Suppressor macrophage (primary cell): ENCODE results near the gene GRIK2.

ENCODE experiments used
- DNase-seq, 4 experiments: peaks; one replicate each; pipeline ENCODE4 v3.0.0-alpha.2; 2020 to 2022

GRIK2 gene

GRCh38 chr6:101640131-101640530, 246.6 kb downstream of the GRIK2 start:
- DNase-seq, result no peak

DNA sequence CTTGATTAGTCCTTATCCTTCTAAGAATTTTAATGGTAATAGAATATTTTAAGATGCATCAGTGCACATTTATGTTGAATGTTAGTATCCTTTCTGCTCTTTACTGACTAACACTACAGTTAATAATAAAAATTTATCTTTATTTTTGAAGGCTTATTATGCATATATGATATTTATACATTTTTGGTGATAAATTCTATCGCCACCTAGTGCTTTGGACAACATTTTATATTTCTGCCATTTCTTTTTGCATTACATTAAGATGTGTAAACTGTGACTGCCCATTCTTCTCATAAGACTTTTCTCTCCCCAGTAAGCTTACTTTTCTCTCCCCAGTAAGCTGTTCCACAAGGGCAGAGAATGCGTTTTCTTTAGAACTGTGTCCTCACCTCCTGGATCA, 252.3 kb downstream of the GRIK2 start:
- no peak for DNase-seq

DNA sequence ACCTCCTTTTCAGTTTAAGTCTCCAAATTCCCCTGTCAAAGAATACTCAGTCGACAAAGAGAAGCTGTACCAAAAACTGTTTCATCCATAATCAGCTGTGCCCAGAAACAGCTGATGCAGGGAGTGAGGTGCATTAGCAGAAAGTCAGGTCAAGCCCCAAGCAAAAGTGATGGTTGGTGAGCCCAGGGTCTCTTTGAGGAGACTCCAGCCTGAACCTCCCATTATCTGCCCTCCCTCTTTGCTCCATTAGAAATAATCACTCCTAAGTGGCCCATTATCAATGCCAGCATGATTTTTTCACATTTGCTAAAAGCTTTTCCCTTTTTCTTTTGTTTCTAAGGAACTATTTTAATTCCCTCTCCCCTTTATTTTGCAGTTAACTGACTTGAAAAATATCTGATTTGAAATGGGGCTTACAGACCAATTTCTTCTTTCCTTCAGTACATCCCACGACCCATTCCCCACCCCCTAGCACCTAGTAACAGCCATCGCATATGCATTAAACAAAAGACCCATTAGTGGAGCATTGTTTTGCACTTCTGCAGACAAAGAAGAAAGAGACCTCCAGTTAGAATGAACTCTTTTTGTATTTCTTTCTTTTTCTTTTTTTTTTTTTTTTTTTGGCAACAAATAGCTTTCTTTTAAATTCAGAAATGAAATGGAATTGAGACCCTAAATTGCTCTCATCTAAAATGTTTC, 257.0 kb downstream of the GRIK2 start:
- no peak for DNase-seq

DNA sequence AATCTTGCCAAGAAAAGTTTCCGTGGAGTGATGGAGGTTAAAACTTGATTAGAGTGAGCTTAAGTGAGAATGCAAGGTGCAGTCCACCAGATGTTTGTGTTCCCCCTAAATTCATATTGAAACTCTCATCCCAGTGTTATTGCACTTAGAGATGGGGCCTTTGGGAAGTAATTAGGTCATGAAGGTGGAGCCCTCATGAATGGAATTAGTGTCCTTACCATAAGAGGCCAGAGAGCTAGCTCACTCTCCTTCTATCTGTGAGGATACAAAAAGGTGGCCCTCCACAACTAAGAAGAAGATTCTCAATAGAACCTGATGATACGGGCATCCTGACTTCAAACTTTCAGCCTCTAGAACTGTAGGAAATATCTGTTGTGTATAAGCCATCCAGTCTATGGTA, 258.6 kb downstream of the GRIK2 start:
- no peak for DNase-seq

DNA sequence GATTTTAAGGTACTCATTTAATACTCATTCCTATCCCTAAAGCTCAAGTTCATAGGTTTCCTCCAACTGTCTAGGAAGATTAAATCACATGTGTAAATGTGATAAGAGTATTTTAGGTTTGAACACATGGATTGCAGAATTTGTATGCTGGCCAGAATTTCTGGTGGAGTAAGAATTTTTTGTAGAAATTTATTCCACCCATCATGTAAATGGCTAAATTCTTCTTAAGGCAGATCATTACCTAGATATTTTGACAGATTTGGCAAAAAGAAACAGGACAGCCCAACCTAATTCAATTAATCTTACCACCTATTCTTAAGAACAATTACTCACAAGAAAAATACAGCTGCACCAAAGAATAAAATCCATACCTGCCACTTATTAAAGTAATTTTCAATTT, 261.6 kb downstream of the GRIK2 start:
- DNase-seq, result no peak

- DNase-seq, result no peak
Observed at GRCh38 chr6:101662111-101662897, 268.8 kb downstream of the GRIK2 start.

GRCh38 chr6:101663100-101663499, 269.6 kb downstream of the GRIK2 start:
- no peak for DNase-seq

- DNase-seq, result no peak
Observed at GRCh38 chr6:101666256-101666655, 272.7 kb downstream of the GRIK2 start.

- DNase-seq, result no peak
Observed at GRCh38 chr6:101668496-101669030, 275.1 kb downstream of the GRIK2 start.

GRCh38 chr6:101676187-101676586, 282.7 kb downstream of the GRIK2 start:
- DNase-seq, result no peak

GRCh38 chr6:101682937-101683336, 289.4 kb downstream of the GRIK2 start:
- no peak for DNase-seq

DNA sequence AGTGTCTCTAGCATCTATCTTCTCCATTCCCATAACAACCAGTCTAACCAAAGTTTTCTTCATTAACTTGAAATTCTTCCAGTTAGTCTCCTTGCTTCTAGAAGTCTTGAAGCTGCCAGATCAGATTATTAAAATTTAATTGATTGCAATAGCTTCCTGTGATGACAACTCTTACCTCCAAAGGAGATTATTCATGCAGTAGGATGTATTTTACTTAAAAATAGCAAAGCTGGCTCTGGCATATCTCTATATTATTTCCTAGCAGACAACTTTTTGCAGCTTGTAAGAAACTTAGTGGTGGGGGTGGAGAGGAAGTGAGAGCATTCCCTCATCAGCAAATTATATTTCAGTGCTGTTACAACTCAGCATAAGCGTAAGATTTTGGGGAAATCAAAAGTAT, 290.4 kb downstream of the GRIK2 start:
- peak in 3 of 4 experiments; percentile 9 to 44 (median 23) for DNase-seq

DNA sequence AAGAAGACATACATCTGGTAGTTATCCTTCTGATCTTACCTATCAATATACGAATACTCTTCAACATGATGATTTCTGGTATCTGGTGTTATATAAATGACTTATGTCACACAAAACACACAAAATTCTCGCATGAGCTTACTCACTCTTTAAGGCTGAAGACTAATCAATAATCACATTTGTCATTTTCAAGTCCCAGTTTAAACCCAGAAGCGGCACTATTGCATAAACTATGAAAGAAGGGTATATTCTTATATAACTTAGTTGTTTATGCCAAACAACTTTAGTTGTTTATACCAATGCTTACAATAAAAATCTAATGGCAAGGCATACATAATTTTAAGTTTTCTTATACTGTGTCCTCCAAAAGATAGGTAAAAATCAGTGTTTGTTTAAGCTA, 293.1 kb downstream of the GRIK2 start:
- no peak for DNase-seq

- DNase-seq, result no peak
Observed at GRCh38 chr6:101689156-101689555, 295.6 kb downstream of the GRIK2 start.

- no peak for DNase-seq
Observed at GRCh38 chr6:101689695-101690094, 296.2 kb downstream of the GRIK2 start.

DNA sequence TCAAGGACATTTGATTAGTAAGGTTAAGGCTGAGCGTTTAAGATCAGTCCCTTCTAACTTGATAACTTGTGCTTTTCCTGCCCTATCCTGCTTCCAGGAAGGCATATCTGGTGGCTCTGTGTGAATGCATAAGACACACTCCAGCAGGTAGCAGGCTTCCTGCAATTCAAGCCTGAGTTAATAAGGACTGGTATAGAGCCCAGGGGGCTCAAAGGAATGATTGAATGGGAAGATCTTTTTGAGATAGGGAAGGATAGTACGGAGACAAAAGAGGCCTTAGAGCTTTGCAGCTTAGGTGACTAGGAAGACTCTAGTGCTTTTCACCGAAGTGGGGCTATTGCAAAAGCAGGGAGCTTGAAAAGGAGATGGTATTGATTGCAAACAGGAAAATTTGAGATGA, 307.1 kb downstream of the GRIK2 start:
- no peak for DNase-seq

DNA sequence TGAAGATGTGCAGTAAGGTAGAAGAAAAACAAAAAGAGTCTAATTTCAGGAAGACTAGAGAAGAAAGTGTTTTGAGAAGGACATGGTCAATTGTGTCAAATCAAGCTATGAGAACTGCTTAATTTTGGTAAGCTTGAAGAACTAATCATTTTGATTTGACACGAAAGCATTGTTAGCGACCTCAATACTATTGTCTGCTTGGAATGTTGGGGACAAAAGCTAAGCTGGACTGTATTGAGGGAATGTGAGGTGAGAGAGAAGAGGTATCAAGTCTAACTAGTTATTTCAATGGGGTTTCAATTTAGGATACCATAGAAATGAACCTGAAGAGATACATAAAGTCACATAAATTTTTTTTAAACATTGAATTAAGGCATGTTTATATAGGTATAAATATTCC, 309.8 kb downstream of the GRIK2 start:
- DNase-seq, result no peak

- DNase-seq, result no peak
Observed at GRCh38 chr6:101705866-101706265, 312.4 kb downstream of the GRIK2 start.

GRCh38 chr6:101706576-101706975, 313.1 kb downstream of the GRIK2 start:
- no peak for DNase-seq

- DNase-seq, result peak in 2 of 4 experiments; percentile 10 to 25
Observed at GRCh38 chr6:101711518-101711917, 318.0 kb downstream of the GRIK2 start.

DNA sequence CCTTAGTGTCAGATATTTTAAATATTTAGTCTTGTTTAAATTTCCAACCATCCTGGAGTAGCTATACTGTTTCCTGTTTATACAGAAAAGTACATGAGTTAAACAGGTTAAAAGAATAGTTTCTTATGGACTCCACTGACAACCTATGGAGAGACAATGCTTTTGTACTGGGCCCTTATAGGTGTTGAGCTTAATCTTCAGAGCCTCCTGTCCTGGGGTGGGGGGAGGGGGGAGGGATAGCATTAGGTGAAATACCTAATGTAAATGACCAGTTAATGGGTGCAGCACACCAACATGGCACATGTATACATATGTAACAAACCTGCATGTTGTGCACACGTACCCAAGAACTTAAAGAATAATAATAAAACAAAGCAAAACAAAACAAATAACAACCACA, 322.9 kb downstream of the GRIK2 start:
- no peak for DNase-seq

- peak in 1 of 4 experiments; percentile 14 for DNase-seq
Observed at GRCh38 chr6:101716810-101717209, 323.3 kb downstream of the GRIK2 start.

DNA sequence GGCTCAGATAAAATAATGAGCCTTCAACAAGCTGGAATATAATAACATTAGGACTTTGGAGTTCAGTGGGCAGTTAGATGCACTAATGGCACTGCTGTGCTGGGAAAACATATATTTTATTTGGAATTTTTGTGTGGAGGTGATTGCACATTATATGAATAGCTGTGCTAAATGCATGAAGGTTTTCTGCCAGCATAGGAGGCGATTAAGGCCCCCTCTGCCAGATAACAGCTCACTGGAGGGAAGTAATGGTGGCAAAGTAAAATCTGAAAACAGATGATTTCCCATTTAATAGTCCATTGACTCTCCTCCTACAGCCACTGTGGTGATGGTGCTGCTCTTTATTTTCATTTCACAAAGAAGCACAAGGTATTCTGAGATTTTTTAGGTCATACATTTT, 326.0 kb downstream of the GRIK2 start:
- DNase-seq, result no peak

DNA sequence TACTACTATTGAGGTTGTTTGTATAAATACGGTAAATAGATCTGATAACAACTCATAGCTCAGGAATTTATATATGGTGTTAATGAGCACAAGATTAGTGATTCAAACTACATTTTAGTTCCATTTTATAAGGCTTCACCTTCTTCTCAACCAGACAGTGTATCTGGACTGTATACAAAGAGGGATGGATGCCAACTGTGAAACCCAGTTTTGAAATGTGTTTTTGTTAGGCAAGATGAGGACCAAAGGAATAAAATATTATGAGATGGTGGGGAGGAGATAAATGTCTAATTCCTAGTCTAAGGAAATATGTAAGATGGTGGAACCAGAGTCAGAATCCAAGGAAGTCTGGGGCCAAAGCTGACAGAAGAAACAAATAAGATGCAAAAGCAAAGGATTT, 329.0 kb downstream of the GRIK2 start:
- DNase-seq, result no peak
